K562 (cell line): ENCODE data around the gene CCDC17. TPM values are rescaled to one million over a fixed set of nuclear protein-coding genes. Genes with fewer than 3 reads are reported as not detected.

Source experiments
- ARNT ChIP-seq, 2 experiments: fragments of 450-650 bp; IDR thresholded peaks; 2 replicates each; pipeline ENCODE4 v1.6.1; 2016; ENCODE audit warnings: mild to moderate bottlenecking in 1 of 2
- BRCA1 ChIP-seq, 2 experiments: fragments of 450-650 bp in 1 of 2; sonication (generic) in 1 of 2; formaldehyde crosslinking in 1 of 2; IDR thresholded peaks; 2 replicates each; pipeline versions ENCODE4 v1.5.0 to v1.6.1; 2017 to 2020; ENCODE audit warnings: mild to moderate bottlenecking in 1 of 2, missing genetic modification reagents in 1 of 2
- FOXM1 ChIP-seq, 2 experiments: fragments of 450-650 bp in 1 of 2; sonication (generic) in 1 of 2; formaldehyde crosslinking in 1 of 2; IDR thresholded peaks; 2 replicates each; pipeline versions ENCODE4 v1.6.1 to v1.9.0; 2017 to 2022; ENCODE audit warnings: low read depth in 2 of 2, mild to moderate bottlenecking in 2 of 2, missing genetic modification reagents in 1 of 2, moderate library complexity in 1 of 2
- GTF2E2 ChIP-seq: fragments of 200-800 bp; sonication (Bioruptor generic); IDR thresholded peaks from 2 replicates; pipeline ENCODE4 v1.6.1; 2016; ENCODE audit warnings: missing genetic modification characterization, missing compliant biosample characterization
- KDM1A ChIP-seq, 2 experiments: fragments of 450-650 bp; IDR thresholded peaks; 2 replicates each; pipeline ENCODE4 v1.6.1; 2016; ENCODE audit warnings: mild to moderate bottlenecking in 2 of 2
- MCM3 ChIP-seq: fragments of 450-650 bp; IDR thresholded peaks from 2 replicates; pipeline ENCODE4 v1.6.1; 2016
- PML ChIP-seq: IDR thresholded peaks from 2 replicates; pipeline ENCODE4 v1.6.1; 2012; ENCODE audit warnings: low read length, inconsistent platforms
- POLR2A ChIP-seq: fragments of 450-650 bp; conservative IDR thresholded peaks from 2 replicates; pipeline ENCODE4 v1.6.1; 2016
- RBM14 ChIP-seq: fragments of 200-400 bp; formaldehyde crosslinking; IDR thresholded peaks from 2 replicates; pipeline ENCODE4 v1.6.1; 2018; ENCODE audit warnings: low read depth, mild to moderate bottlenecking, low read length, moderate library complexity, borderline replicate concordance; ENCODE audit not compliant: insufficient read depth
- RCOR1 ChIP-seq, 2 experiments: IDR thresholded peaks; 2 replicates each; pipeline ENCODE4 v1.6.1; 2012; ENCODE audit warnings: low read depth in 2 of 2, low read length in 2 of 2, borderline replicate concordance in 1 of 2, improper control_type of control experiment in 1 of 2
- SIN3B ChIP-seq: fragments of 450-650 bp; IDR thresholded peaks from 2 replicates; pipeline ENCODE4 v1.6.1; 2017; ENCODE audit warnings: low read depth, mild to moderate bottlenecking, moderate library complexity
- SMAD3 ChIP-seq: fragments of 450-650 bp; formaldehyde crosslinking; conservative IDR thresholded peaks from 2 replicates; pipeline ENCODE4 v1.4.0; 2020; ENCODE audit warnings: mild to moderate bottlenecking
- SNIP1 ChIP-seq: fragments of 450-650 bp; IDR thresholded peaks from 2 replicates; pipeline ENCODE4 v1.7.1; 2017; ENCODE audit warnings: low read depth, mild to moderate bottlenecking
- ZKSCAN8 ChIP-seq: fragments of 200-800 bp; sonication (Bioruptor generic); IDR thresholded peaks from 2 replicates; pipeline ENCODE4 v1.6.1; 2016; ENCODE audit warnings: missing genetic modification characterization, missing compliant biosample characterization
- ZNF282 ChIP-seq: sonication (generic); formaldehyde crosslinking; IDR thresholded peaks from 2 replicates; pipeline ENCODE4 v1.8.1; 2023; ENCODE audit warnings: missing genetic modification reagents
- polyA plus RNA-seq, 8 experiments: library from polyadenylated mRNA; depleted of rRNA in 4 of 8; stranded (reverse) in 5 of 8; unstranded in 3 of 8; fragments of >200 nt; fragmentation: Nextera tagmentation in 2 of 8; fragmentation: Illumina TruSeq in 1 of 8; extraction: Ambion mirVana in 2 of 8; extraction: Trizol in 1 of 8; gene quantifications; 2 replicates each; pipeline versions ENCODE4 v1.2.1 to v1.2.3, GENCODE V29; 2011 to 2014; ENCODE audit warnings: inconsistent platforms in 1 of 8, missing spikeins in 1 of 8
- total RNA-seq, 7 experiments: library from RNA; depleted of rRNA in 6 of 7; stranded (reverse); fragments of >200 nt in 6 of 7; fragmentation: Illumina TruSeq in 2 of 7; extraction: Trizol in 2 of 7; gene quantifications; 2 replicates each; pipeline versions ENCODE4 v1.2.1 to v1.2.3, GENCODE V29; 2011 to 2021; ENCODE audit warnings: low replicate concordance in 1 of 7
- TF ChIP-seq, protein P1 (sequence below): fragments of 450-650 bp; IDR thresholded peaks from one replicate; pipeline ENCODE4 v1.6.1; 2018; ENCODE audit warnings: mild to moderate bottlenecking, moderate library complexity; ENCODE audit not compliant: partially characterized antibody
- TF ChIP-seq, protein P2 (sequence below): fragments of 450-650 bp; IDR thresholded peaks from 2 replicates; pipeline ENCODE4 v1.7.1; 2018; ENCODE audit warnings: mild to moderate bottlenecking, low read depth; ENCODE audit not compliant: partially characterized antibody
- TF ChIP-seq, protein P3 (sequence below): fragments of 450-650 bp; IDR thresholded peaks from 2 replicates; pipeline ENCODE4 v1.6.1; 2018; ENCODE audit warnings: mild to moderate bottlenecking, low read depth; ENCODE audit not compliant: partially characterized antibody
- TF ChIP-seq, protein P4 (sequence below): fragments of 250-450 bp; sonication (Bioruptor Pico); IDR thresholded peaks from 2 replicates; pipeline ENCODE4 v1.5.0; 2021
- TF ChIP-seq, protein P5 (sequence below): fragments of 450-650 bp; formaldehyde crosslinking; conservative IDR thresholded peaks from 2 replicates; pipeline ENCODE4 v1.4.0; 2022; ENCODE audit warnings: mild to moderate bottlenecking, missing genetic modification characterization

CCDC17 gene
- total and polyA plus RNA-seq, 9 of the 15 experiments (the other 6 are each of a cell fraction or from before 2014, with no cell fraction given) = 0.20 to 2.4 (median 0.85) TPM

DNA sequence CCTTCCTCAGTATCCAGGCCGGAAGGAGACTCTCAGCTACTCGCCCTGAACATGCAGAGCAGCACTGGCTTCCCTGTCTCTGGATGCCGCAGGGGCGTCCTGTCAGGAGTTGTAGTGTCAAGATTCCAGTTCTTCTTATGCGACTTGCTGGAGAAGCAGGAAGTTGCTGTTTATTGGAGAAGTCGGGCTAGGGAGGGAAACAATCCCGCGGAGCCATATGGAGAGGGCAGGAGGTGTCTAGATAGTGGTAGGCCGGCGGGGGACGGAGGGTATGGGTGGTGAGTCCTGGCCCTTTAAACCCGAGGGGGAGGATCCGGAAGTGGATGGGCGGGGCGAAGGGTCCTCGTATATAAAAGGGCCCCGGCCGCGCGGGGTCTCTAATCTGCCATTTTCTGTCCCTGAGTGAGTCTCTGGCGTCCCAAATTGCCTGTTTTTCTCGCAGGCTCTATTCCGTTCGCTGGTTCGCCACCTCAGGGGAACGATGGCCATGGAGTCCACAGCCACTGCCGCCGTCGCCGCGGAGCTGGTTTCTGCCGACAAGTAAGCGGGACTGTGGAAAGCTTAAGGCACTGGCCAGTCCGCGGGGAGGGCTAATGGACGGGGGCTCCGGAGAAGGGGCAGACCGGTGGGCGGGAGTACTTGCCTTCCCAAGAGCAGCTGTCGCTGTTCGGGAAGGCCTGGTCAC, 40.0 kb downstream of the CCDC17 start, which contains the start of gene NASP (continued):
- TF ChIP-seq, protein P1, sequence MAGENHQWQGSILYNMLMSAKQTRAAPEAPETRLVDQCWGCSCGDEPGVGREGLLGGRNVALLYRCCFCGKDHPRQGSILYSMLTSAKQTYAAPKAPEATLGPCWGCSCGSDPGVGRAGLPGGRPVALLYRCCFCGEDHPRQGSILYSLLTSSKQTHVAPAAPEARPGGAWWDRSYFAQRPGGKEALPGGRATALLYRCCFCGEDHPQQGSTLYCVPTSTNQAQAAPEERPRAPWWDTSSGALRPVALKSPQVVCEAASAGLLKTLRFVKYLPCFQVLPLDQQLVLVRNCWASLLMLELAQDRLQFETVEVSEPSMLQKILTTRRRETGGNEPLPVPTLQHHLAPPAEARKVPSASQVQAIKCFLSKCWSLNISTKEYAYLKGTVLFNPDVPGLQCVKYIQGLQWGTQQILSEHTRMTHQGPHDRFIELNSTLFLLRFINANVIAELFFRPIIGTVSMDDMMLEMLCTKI = no peak
- TF ChIP-seq, protein P2, sequence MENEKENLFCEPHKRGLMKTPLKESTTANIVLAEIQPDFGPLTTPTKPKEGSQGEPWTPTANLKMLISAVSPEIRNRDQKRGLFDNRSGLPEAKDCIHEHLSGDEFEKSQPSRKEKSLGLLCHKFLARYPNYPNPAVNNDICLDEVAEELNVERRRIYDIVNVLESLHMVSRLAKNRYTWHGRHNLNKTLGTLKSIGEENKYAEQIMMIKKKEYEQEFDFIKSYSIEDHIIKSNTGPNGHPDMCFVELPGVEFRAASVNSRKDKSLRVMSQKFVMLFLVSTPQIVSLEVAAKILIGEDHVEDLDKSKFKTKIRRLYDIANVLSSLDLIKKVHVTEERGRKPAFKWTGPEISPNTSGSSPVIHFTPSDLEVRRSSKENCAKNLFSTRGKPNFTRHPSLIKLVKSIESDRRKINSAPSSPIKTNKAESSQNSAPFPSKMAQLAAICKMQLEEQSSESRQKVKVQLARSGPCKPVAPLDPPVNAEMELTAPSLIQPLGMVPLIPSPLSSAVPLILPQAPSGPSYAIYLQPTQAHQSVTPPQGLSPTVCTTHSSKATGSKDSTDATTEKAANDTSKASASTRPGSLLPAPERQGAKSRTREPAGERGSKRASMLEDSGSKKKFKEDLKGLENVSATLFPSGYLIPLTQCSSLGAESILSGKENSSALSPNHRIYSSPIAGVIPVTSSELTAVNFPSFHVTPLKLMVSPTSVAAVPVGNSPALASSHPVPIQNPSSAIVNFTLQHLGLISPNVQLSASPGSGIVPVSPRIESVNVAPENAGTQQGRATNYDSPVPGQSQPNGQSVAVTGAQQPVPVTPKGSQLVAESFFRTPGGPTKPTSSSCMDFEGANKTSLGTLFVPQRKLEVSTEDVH = peak; percentile 62
- peak; percentile 80; the same call in 1 of the 2 replicates for TF ChIP-seq FOXM1 (IDR thresholded peaks at IDR 0.05; ENCODE audit: low read depth)
- TF ChIP-seq FOXM1 (CRISPR knock-in tag; IDR thresholded peaks at IDR 0.05; ENCODE audit: low read depth) = peak; percentile 81; the same call in 1 of the 2 replicates
- no peak for TF ChIP-seq KDM1A (IDR thresholded peaks at IDR 0.05)
- peak in 1 of 2 experiments; percentile 6; a peak in 1 of 4 replicates for TF ChIP-seq RCOR1 (IDR thresholded peaks at IDR 0.05; ENCODE audit: borderline replicate concordance in 1 of 2, low read depth in 2 of 2, low read length in 2 of 2)
- peak; percentile 56 for TF ChIP-seq SIN3B
- peak; percentile 100 for TF ChIP-seq POLR2A
- TF ChIP-seq PML = peak; percentile 97
- peak; percentile 95; the same call in 1 of the 2 replicates for TF ChIP-seq GTF2E2 (tag)
- TF ChIP-seq SNIP1 = no peak
- peak; percentile 48 to 73; a peak in 2 of 4 replicates for TF ChIP-seq ARNT (IDR thresholded peaks at IDR 0.05)
- no peak for TF ChIP-seq BRCA1 (IDR thresholded peaks at IDR 0.05)
- TF ChIP-seq BRCA1 (CRISPR knock-in tag; IDR thresholded peaks at IDR 0.05) = no peak
- peak; percentile 97 for TF ChIP-seq ZNF282
- TF ChIP-seq, protein P3, sequence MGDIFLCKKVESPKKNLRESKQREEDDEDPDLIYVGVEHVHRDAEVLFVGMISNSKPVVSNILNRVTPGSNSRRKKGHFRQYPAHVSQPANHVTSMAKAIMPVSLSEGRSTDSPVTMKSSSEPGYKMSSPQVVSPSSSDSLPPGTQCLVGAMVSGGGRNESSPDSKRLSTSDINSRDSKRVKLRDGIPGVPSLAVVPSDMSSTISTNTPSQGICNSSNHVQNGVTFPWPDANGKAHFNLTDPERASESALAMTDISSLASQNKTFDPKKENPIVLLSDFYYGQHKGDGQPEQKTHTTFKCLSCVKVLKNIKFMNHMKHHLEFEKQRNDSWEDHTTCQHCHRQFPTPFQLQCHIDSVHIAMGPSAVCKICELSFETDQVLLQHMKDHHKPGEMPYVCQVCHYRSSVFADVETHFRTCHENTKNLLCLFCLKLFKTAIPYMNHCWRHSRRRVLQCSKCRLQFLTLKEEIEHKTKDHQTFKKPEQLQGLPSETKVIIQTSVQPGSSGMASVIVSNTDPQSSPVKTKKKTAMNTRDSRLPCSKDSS = no peak
- no peak for TF ChIP-seq ZKSCAN8 (CRISPR knock-in tag)
- TF ChIP-seq RBM14 = no peak; the same call in 1 of the 2 replicates
- TF ChIP-seq MCM3 = no peak
- no peak for TF ChIP-seq SMAD3 (CRISPR knock-in tag)
- TF ChIP-seq, protein P4, sequence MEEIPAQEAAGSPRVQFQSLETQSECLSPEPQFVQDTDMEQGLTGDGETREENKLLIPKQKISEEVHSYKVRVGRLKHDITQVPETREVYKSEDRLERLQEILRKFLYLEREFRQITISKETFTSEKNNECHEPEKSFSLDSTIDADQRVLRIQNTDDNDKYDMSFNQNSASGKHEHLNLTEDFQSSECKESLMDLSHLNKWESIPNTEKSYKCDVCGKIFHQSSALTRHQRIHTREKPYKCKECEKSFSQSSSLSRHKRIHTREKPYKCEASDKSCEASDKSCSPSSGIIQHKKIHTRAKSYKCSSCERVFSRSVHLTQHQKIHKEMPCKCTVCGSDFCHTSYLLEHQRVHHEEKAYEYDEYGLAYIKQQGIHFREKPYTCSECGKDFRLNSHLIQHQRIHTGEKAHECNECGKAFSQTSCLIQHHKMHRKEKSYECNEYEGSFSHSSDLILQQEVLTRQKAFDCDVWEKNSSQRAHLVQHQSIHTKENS (CRISPR knock-in tag) = no peak
- TF ChIP-seq, protein P5, sequence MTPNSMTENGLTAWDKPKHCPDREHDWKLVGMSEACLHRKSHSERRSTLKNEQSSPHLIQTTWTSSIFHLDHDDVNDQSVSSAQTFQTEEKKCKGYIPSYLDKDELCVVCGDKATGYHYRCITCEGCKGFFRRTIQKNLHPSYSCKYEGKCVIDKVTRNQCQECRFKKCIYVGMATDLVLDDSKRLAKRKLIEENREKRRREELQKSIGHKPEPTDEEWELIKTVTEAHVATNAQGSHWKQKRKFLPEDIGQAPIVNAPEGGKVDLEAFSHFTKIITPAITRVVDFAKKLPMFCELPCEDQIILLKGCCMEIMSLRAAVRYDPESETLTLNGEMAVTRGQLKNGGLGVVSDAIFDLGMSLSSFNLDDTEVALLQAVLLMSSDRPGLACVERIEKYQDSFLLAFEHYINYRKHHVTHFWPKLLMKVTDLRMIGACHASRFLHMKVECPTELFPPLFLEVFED (CRISPR knock-in tag) = peak; percentile 18; the same call in 1 of the 2 replicates
